Gastrocnemius medialis (tissue), 4 donors: ENCODE data around the gene SDK2. TPM values are rescaled to one million over a fixed set of nuclear protein-coding genes. Genes with fewer than 3 reads are reported as not detected.

ENCODE experiments used
- ATAC-seq, 2 donors: fragments of 150-250 bp; one replicate each; pipeline ENCODE4 v1.9.1; 2016
- DNase-seq, 2 donors: peaks; one replicate each; pipeline ENCODE4 v3.0.0-alpha.2; 2019
- H3K27ac ChIP-seq, 4 donors: fragments of 200-600 bp; sonication (generic); 1 replicate in 1 of 4; 2 replicates in 3 of 4; pipeline ENCODE4 v1.5.1; 2016 to 2018; ENCODE audit warnings: mild to moderate bottlenecking in 2 of 4, moderate library complexity in 1 of 4
- H3K27me3 ChIP-seq, 3 donors: fragments of 200-600 bp; sonication (generic) in 2 of 3; 1 replicate in 1 of 3; 2 replicates in 2 of 3; pipeline versions ENCODE4 v1.5.1 to v1.6.0; 2016 to 2019; ENCODE audit warnings: mild to moderate bottlenecking in 1 of 3, moderate library complexity in 1 of 3
- H3K36me3 ChIP-seq, 2 donors: fragments of 200-600 bp; sonication (generic) in 1 of 2; one replicate each; pipeline ENCODE4 v1.5.1; 2017 to 2018
- H3K4me1 ChIP-seq, 2 donors: fragments of 200-600 bp; sonication (generic) in 1 of 2; one replicate each; pipeline ENCODE4 v1.5.1; 2016 to 2017; ENCODE audit warnings: mild to moderate bottlenecking in 2 of 2
- H3K4me3 ChIP-seq, 4 donors: fragments of 200-600 bp; sonication (generic) in 3 of 4; 1 replicate in 1 of 4; 2 replicates in 3 of 4; pipeline ENCODE4 v1.5.1; 2016 to 2019; ENCODE audit warnings: mild to moderate bottlenecking in 2 of 4
- H3K9me3 ChIP-seq, 3 donors: fragments of 200-600 bp; sonication (generic) in 2 of 3; 1 replicate in 1 of 3; 2 replicates in 2 of 3; pipeline ENCODE4 v1.5.1; 2016 to 2019
- CTCF ChIP-seq, 5 experiments: fragments of 450-650 bp in 3 of 5; fragments of 200-600 bp in 2 of 5; sonication (generic) in 2 of 5; IDR thresholded peaks in 4 of 5; conservative IDR thresholded peaks in 1 of 5; 1 replicate in 4 of 5; 2 replicates in 1 of 5; pipeline ENCODE4 v1.5.1; 2016 to 2019; ENCODE audit warnings: antibody characterized with exemption in 5 of 5, mild to moderate bottlenecking in 3 of 5, moderate library complexity in 3 of 5
- POLR2A ChIP-seq, 2 donors: fragments of 450-650 bp; IDR thresholded peaks; one replicate each; pipeline ENCODE4 v1.6.1; 2017; ENCODE audit warnings: antibody characterized with exemption in 2 of 2, mild to moderate bottlenecking in 2 of 2, moderate library complexity in 2 of 2
- in situ Hi-C, 4 donors: fragments of 200-750 bp; cut with MboI; loops; one replicate each; pipeline versions ENCODE4 v1.15.0 to v1.8.0; 2017; ENCODE audit warnings: low sequenced_read_pairs in 4 of 4
- intact Hi-C: fragments of 100-400 bp; cut with DNase I; formaldehyde crosslinking; loops from one replicate; pipeline ENCODE4 v1.15.1; 2023; ENCODE audit warnings: low total_unique reads
- total RNA-seq, 4 donors: library from RNA; depleted of rRNA; stranded (reverse); fragments of >200 nt; gene quantifications; one replicate each; pipeline versions ENCODE4 v1.1.0 to v1.2.3, GENCODE V29; 2016

The SDK2 gene
- total RNA-seq, 4 donors from 2014 or later: 0.02 to 0.31 (median 0.13) TPM

DNA sequence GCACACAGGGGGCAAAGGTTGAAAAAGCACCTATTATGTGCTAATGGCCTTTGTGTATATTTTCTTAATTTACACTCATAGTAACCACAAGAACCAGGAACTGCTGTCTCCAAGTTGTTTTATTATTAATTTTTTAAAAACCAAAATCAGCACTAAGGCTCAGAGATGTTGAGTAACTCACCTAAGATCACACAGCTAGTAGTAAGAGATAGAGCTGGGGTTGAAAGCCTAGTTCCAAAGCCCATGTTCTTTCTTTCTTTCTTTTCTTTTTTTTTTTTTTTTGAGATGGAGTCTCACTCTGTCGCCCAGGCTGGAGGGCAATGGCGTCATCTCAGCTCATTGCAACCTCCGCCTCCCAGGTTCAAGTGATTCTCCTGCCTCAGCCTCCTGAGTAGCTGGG, 75.3 kb downstream of the SDK2 start:
- no peaks in the 10 kb centered on the region for H3K36me3 ChIP-seq
- in situ Hi-C loops: no loop called here
- no peak for DNase-seq
- H3K9me3 ChIP-seq: no peaks in the 10 kb centered on the region
- H3K27ac ChIP-seq: no peak overlapping the region
- TF ChIP-seq POLR2A (IDR thresholded peaks at IDR 0.05) (no peak), CTCF (IDR thresholded peaks at IDR 0.05 in 4 of 5, conservative IDR thresholded peaks at IDR 0.05 in 1 of 5) (no peak)
- H3K27me3 ChIP-seq: no peaks in the 10 kb centered on the region
- intact Hi-C loops: no loop called here
- H3K4me3 ChIP-seq: no peak overlapping the region
- H3K4me1 ChIP-seq: no peaks in the 10 kb centered on the region
- ATAC-seq: no peak

DNA sequence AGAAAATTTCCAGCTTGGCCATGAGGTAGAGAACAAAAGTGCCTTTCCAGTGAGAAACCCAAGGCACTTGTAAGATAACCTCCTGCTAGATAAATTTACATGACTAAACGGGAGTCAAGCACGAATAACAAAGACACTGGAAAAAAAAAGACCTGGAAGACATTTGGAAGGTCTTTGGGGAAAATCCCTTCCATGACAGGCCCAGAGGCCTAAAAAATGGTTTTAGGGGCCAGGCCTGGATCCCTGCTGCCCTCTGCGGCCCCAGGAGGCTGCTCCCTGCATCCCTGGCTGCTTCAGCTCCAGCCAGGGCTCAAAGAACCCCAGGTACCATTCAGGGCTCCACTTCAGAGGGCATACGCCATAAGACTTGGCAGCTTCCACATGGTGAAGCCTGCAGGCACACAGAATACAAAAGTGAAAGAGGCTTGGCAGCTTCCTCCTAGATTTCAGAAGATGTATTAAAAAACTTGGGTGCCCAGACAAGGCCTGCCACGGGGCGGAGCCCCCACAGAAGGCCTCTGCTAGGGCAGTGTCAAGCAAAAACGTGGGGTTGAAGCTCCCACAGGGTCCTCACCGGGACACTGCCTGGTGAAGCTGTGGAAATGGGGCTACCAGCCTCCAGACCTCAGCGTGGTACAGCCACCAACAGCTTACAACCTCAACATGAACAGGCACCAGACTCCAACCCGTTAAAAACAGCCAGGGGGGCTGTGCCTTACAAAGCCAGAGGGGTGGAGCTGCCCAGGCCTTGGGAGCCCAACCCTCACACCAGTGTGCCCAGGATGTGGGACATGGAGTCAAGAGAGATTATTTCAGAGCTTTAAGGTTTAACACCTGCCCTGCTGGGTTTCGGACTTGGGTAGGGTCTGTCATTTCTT, 77.1 kb downstream of the SDK2 start:
- peaks cover 0 to 2% (median 0%) of the 10 kb centered on the region in 3 donors for H3K27me3 ChIP-seq
- intact Hi-C loops: no loop called here
- H3K9me3 ChIP-seq: no peaks in the 10 kb centered on the region
- no peak overlapping the region for H3K27ac ChIP-seq
- DNase-seq (no peak), ATAC-seq (no peak)
- no peak overlapping the region for H3K4me3 ChIP-seq
- H3K4me1 ChIP-seq: no peaks in the 10 kb centered on the region
- no peak for TF ChIP-seq POLR2A (IDR thresholded peaks at IDR 0.05)
- no peak for TF ChIP-seq CTCF (IDR thresholded peaks at IDR 0.05 in 4 of 5, conservative IDR thresholded peaks at IDR 0.05 in 1 of 5)
- no peaks in the 10 kb centered on the region for H3K36me3 ChIP-seq
- in situ Hi-C loops: no loop called here

GRCh38 chr17:73564843-73565242, 79.4 kb downstream of the SDK2 start:
- H3K9me3 ChIP-seq: no peaks in the 10 kb centered on the region
- no peak for DNase-seq
- intact Hi-C loops (no loop called here), in situ Hi-C loops (no loop called here)
- ATAC-seq: no peak
- H3K4me1 ChIP-seq: no peaks in the 10 kb centered on the region
- H3K4me3 ChIP-seq: no peak overlapping the region
- no peak overlapping the region for H3K27ac ChIP-seq
- TF ChIP-seq CTCF (IDR thresholded peaks at IDR 0.05 in 4 of 5, conservative IDR thresholded peaks at IDR 0.05 in 1 of 5) (no peak), POLR2A (IDR thresholded peaks at IDR 0.05) (no peak)
- H3K27me3 ChIP-seq: peaks cover 0 to 9% (median 0%) of the 10 kb centered on the region in 3 donors
- H3K36me3 ChIP-seq: no peaks in the 10 kb centered on the region

DNA sequence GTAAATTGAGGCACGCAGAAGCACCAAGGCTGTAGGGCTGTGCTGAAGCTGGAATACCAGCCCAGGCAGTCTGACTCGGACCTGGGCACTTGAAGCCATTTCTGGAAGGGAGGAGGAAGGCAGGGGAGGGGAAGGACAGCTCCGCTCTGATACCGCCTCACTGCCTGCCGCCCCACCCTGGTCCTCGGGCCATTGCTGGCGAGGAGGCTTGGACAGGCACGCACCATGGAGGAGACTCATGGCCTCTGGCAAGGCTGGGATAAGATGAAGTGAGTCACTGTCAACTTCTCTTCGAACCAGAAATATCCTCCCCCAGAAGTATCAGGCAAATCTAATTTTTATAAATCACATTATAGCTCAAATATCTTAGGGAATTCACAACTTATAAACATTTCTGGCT, 81.3 kb downstream of the SDK2 start:
- Histone ChIP-seq H3K4me3 (no peak overlapping the region), H3K4me1 (no peaks in the 10 kb centered on the region), H3K9me3 (no peaks in the 10 kb centered on the region), H3K27me3 (peaks cover 0 to 9% (median 0%) of the 10 kb centered on the region in 3 donors), H3K27ac (no peak overlapping the region), H3K36me3 (no peaks in the 10 kb centered on the region)
- intact Hi-C loops (no loop called here), in situ Hi-C loops (no loop called here)
- ATAC-seq: no peak
- DNase-seq: no peak
- no peak for TF ChIP-seq CTCF (IDR thresholded peaks at IDR 0.05 in 4 of 5, conservative IDR thresholded peaks at IDR 0.05 in 1 of 5)
- no peak for TF ChIP-seq POLR2A (IDR thresholded peaks at IDR 0.05)
